HG03095 (cell line): Measurements from ENCODE around the gene AUTS2.

Experiments
- ATAC-seq: cut with Tn5 transposase; IDR thresholded peaks from one replicate; pipeline ENCODE4 v1.9.1; 2021; ENCODE audit warnings: moderate library complexity; ENCODE audit not compliant: unreplicated experiment

Gene AUTS2

DNA sequence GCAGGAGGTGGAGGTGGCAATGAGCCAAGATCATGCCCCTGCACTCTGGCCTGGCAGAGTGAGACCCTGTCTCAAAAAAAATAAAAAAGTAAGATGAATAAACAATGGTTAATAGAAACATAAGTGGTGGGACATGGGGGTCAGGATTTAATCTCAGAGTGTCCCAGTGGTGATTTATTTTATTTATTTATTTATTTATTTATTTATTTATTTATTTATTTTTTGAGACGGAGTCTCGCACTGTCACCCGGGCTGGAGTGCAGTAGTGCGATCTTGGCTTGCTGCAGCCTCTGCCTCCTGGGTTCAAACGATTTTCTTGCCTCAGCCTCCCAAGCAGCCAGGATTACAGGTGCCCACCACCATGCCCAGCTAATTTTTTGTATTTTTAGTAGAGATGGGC, 1051.0 kb downstream of the AUTS2 start:
- ATAC-seq, result no peak

DNA sequence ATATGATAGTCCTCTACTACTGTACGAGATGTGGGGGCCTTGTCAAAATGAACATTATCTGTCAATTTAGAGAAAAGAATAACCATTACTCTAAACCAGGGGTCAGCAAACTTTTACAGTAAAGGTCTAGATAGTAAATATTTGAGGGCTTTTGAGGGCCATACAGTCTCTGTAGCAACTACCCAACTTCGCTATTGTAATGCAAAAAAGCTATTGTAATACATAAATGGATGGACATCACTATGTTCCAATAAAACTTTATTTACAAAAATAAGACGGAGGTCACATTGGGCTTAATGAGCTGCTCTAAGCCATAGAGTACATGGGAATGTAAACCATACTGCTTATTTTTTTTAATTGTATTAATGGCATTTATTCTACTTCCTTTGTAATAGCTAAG, 1055.9 kb downstream of the AUTS2 start:
- no peak for ATAC-seq

DNA sequence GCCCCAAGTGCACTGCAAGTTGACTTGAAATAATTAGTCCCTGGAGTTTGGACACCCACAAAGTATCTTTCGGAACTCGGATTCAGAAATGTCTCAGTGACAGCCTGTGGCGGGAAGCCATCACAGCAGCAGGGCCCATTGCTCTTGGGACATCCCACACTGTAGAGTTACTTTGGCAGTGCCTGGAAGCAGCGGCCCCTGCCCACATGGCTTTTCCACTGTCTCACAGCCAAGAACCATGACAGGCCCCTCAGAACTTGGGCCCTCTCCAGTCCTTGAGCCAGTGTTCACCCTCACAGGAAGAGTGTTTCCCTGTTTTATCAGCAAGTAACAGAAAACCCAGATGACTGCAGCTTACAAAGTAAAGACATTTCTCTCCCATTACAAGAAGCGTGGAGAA, 1056.7 kb downstream of the AUTS2 start:
- no peak for ATAC-seq

DNA sequence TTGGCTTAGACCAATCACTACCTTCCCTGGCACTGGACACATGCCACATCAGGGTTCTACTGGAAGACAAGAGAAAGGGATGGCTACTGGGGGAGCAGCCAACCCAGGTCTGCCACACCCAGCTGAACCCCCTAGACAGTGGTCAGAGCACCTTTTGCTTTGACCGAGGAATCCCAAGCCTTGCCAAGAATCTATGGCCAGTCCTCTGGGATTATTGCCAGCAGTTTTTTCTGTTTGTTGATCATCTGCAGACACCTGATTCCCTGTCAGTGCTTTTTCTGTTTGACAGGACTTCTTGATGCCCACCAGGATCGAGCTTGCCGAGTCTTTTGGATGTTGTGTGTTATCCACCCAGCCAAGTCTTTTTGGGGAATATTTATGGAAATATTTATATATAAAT, 1057.4 kb downstream of the AUTS2 start:
- ATAC-seq, result no peak

DNA sequence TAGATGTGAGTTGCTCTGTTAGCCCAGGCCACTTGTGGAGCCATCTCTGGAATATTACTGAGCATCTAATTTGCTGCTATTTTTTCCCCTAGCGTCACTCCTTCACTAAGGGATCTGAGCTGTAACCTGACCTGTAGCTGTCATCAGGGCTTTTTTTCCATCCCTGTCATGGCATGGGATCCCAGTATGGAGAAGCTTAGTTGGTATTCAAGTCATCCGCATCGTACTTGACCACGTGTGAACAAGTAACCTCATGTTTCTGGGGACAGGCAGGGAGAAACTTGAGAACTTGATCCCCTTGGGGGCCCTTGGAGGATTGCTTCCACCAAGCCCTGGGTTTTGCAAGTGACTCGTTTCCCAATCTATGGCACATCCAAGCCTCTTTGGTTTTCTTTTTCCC, 1059.3 kb downstream of the AUTS2 start:
- ATAC-seq, result no peak

DNA sequence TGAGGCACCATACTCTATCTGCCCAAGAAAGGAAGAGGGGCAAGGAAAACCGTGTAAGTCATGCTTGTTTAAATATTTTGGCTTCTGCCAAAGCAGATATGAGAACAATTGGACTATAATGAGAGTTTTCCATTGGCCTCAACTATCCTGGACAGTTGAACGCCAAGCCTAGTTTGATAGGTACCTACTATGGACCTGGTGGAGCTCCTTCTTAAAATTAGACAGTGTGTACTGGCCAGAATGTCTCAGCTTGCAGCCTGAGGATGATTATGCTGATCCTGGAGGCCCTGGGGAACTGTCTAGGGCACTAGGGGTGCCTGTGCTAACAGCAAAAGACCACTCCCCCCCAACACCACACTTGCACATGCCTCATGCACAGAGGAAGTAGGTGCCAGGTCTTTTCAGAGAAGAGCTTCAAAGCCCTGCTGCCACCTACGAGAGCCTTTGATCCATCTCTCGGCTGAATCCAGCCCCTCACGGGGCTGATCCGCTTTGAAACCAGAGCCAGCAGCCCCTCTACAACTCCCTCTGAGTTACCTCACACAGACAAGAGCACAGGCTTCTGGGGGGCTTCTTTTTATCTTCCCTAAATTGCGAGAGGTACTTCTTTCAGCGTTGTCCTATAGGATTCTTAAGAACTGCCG, 1059.8 kb downstream of the AUTS2 start:
- ATAC-seq, result no peak

DNA sequence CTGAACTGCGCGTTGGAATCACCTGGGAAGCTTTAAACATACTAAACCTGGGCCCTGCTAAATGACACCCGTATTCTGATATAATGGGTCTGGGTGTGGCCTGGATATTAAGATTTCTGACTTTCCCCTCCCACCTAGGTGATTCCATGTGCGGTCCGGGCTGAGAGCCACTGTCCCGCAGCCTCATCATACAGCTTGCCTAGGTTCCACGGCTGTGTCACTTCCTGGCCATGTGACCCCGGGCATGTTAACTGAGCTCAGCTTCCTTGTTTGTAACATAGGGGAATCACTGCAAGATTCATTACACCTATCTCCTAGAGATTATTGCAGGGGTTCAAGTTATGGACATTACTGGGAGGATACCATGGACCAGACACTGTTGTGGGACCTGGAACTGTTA, 1061.0 kb downstream of the AUTS2 start:
- no peak for ATAC-seq

DNA sequence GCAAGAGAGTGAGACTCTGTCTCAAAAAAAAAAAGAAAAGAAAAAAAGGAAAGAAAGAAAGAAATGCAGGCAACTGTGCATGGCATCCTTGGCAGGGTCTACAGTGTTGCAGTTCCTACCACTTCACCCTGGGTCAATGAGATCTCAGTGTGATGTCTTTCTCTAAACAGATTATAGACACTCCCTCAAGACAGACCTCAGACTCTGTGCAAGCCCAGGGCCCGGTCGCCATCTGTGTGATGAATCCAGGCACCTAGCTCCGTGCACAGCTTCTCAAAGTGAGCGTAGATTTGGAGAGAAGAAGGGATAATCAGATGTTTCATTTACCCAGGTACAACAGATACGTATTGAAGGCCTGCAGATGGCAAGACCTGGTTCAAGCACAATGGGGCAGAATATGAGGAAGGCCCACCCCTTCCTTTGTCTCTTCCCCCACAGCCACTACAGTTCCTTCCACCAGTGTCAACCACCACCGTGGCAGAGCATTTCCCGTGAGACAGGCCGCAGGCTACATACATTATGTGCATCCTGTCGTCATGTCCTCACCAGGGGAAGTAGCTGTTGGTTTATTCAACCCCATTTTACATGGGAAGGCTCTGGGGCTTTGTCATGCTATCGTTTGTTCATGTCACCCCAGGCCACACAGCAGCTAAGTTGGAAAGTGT, 1062.0 kb downstream of the AUTS2 start:
- ATAC-seq, result no peak

DNA sequence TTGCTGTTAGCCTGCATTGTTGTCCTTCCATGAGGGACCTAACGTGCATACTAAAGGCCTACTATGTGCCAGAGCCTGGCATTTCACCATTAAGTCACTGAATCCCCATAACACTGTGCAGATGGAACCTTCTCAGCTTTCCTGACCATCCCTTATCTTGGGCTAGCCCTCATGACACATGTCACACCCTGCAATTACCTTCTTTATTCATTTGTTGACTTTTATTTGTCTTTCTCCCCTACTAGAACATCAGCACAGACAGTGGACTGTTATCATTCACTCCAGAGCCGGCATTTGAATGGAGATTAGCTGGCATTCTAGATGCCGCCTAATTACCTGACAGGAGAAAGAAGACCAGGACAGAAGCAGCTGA, 1062.5 kb downstream of the AUTS2 start:
- no peak for ATAC-seq

DNA sequence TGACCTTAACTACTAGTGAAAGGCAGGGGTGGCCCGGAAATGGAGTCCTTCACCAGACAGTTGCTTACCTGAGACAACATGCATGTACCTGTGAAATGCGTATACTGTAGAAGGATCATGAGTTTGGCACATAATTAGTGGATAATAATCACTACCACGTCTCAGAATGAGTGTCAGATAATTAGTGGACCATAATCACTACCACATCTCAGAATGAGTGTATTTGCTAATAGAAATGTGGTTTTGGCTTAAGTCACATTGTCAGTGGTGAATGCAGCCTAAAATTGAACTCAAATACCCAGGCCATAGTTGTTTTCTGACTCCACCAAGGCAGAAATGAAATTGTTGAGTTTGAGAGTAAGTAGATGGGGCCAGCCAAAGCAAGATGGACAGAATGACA, 1065.4 kb downstream of the AUTS2 start:
- ATAC-seq, result no peak

DNA sequence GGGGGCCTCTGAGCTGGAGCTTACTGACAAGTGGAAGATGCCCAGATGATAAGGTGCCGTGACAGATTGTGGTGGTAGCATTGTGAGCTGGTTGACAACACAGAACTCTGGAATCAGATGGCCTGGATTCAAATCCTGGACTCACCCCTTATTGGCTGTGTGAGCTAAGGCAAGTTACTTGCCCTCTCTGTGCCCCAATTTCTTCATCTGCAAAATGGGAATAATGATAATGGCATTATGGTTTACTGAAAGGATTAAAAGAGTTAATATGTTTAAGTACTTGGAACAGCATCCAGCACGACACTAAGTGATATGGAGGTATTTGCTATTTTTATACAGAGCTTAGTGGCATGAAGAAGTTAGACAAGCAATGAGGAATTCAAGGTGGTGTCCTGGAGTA, 1067.7 kb downstream of the AUTS2 start:
- ATAC-seq, result no peak

DNA sequence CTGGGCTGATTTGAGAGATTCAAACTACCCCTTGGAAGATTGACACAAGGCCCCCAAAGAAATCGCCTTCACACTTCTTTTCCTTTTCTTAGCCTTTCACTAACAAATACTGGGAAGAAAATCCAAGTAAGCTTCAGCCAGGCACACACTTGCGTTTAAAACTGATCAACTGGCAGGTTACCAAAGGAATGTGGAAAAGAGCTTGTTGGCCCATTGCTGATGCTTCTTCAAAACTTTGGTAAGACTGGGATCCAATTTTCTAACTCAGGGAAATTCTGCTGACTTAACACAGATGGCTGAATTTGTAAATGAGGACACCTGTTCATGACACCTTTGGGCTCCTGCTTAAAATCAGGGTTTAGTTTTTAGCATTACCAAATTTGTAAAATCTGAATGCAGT, 1069.1 kb downstream of the AUTS2 start:
- ATAC-seq, result no peak

DNA sequence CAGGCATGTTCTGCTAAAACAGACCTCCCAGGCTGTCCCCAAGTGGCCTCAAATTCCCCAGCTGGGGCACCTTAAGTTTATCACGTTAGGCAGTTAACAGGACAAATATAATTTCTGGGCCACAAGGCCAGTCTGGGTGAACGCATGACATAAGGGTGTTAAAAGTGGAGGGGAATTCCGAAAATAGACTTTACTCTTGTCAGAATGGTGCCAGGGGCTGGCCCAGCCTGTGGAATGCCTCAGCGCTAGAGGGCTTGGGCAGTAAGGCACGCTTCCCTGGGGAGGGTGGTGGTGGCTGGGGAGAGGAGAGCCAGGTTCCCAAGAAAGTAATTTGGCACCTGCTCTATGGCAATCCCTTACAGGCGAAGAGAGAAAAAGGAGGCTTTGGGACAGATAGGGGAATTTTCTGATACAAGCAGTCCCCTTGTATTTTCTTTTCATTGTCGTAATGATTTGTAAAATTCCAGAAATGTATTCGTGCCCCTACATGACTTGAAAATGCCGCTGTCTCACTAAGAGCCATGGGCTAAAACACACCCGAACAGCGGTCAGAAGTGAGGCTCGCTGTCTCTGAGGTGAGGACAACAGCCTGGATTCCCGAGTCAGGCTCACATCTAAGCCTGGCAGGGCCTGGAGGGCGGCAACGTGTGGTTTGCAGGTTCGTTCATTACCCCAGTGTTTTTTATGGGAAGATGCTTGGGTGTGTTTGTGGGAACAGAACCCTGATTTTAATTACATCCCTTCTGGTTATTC, 1070.5 kb downstream of the AUTS2 start:
- no peak for ATAC-seq

DNA sequence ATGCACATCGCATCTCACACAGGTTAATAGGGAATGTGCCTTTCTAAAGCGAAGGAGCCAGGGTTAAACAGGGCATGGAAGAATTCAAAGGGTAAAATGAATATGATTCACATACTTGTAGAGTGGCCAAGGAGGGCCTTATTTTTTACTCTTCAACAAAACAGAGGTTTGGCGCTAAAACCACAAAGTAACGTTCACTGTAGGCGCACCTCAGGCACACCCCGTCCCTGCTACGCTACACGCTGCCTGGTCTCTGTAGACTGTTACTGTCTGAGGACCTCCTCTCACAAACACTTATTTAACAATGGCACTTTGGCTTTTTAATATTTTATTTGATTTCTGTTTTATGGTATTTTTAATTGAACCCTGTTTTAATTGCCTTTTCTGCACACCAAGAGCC, 1071.6 kb downstream of the AUTS2 start:
- ATAC-seq, result no peak

DNA sequence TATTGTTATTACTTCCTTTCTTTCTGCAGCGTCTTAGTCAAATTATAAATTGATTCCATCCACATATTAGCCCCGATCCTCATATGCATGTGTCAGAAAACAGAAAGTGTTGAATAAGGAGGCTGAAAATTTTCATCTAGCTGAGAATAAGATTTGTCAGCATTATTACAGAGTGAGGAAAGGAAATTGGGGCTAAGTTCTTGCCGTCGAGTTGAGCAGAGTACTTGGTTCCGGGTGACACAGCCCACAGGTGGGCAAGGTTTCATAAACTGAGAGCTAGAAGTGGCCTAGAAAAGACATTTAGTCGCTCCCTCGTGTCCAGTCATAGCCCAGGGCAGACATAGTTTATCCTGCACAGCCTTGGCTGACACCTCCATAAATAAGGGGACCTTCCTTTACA, 1072.0 kb downstream of the AUTS2 start:
- no peak for ATAC-seq

DNA sequence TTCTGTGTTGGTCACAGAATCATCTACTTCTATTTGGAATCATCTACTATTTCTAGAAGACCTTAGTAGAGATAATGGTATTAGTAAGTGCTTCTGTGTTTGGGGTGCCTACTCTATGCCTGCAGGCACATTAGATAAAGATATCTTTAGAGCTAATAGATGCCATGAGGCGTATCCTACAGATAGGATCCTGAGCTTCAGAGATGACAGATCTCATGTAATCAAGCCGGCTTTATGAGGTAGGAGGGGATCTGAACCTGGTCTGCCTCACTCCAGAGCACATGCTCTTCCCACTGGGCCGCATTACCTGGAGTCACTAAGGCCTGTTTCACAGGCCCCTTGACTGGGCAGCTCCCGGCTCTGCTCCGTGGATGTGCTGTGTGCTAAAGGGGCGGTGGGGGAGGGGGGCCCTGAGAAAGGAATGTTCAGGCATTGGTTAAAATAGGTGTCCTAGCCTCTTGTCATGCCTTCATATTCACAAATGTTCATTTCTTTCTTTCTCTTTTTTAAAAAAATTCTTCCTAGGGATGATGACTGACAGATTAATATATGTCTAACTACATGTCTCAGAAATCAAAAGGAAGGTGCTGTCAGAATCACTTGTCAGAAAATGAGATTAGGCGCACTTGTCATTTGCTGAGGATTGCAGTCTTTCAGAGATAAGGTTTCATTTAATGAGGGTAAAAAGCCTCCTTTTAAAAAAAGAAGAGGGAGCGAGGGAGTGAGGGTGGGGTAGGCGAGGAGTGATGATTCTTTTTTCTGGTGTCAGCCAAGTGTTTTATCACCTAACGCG, 1075.7 kb downstream of the AUTS2 start:
- no peak for ATAC-seq

DNA sequence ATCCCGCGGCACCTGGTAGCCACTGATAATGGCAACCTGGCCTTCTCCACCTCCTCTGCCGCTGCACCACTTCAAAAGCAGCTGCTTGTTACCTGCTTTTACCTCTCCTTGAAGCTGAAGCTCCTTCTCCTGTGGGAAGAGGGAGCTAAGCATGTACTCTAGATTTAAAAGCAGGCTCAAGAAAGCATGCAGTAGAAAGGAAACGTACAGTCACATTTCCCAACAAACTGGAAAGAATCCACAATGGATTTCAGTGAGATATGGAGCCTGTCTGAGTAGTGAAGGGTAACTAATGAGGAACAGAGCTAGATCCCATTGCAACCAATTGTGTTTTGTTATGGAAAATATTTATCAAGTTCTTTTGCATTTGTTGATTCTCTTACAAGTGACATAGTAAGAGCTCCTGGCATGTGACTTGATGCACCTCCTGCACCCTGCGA, 1076.3 kb downstream of the AUTS2 start:
- no peak for ATAC-seq

DNA sequence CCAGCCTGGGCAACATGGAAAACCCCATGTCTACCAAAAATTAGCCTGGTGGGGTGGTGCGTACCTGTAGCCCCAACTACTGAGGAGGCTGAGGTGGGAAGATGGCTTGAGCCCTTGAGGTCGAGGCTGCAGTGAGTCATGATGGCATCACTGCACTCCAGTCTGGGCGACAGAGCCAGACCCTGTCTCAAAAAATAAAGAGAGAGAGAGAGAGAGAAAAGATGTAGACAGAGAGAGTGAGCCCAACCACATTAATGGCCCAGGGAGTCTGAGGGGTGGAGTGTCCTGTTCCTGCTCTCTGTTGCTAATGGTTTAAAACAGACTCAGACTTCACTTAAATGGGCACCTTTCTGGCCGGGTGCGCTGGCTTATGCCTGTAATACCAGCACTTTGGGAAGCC, 1078.0 kb downstream of the AUTS2 start:
- ATAC-seq, result no peak

DNA sequence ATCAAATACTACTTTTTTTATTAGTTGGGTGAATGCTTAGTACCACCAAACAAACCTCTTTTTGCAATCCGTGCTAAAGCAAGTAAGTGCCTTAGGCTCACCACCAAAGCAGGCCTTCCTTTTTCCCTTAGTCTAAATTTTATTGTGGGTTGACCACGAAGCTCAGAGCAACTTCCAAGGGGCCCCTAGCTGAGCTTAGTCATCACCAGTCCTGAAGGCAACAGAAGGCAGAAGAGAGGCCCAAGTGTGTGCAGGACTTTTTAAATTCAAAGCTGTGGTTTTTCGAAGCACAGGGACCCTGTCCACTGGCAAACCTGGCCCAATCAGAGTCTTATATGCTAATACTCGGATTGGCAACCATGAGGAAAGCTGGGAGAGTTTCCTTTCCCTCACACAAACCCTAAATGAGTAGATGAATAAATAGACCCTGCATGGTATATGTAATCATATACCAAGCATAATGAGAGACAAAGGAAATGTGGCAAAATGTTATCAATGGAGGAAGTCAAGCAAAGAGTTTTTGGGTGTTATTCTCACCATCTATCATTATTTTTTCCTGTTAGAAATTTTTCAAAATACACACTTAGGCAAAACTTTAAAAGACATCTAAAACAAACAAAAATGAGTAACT, 1080.5 kb downstream of the AUTS2 start:
- no peak for ATAC-seq

DNA sequence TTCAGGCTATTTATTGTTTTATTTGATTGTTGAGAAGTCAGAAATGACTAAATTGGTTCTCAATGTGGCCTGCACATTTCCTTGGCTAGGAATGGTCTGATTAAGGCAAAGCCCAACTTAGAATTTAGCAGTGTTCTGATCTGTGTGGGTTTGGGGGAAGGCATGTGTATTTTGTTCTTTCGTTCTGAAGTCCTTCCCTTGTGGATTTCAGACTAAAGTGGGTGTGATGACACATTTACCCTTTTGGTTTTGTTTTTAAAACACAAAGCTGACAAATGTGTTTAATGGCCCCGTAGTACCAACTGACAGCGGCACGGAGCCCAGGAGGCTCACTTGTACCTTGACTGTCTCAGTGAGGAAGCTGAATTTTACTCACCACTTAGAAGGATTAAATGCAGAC, 1081.4 kb downstream of the AUTS2 start:
- ATAC-seq, result no peak

DNA sequence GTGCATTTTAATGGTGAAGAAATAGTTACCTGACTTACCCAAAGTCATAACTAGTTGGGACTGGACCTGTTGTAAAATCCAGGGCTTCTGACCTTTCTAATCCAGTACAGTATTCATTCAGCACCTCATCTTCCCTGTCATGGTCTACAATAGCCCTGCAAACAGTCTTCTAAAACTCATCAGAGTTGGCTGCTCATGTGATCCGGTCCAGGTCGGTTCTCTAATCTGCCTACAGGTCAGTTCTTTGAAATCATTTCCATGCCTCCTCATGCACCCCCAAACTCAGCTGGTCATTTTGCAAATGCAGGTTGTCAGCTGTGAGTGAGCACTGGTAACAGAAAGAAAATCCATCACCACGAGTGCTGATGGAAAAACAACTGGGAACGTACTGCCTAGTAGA, 1082.0 kb downstream of the AUTS2 start:
- ATAC-seq, result no peak
